GM12878 (cell line): ENCODE results near the gene MASTL. TPM values are rescaled to one million over a fixed set of nuclear protein-coding genes. Genes with fewer than 3 reads are reported as not detected.

Source experiments
- ATAC-seq: fragments of 200-7000 bp; cut with Tn5 transposase; 3 replicates; pipeline ENCODE4 v1.9.1; 2020; ENCODE audit warnings: mild to moderate bottlenecking, moderate library complexity
- BruUV-seq: library from RNA; stranded (reverse); fragments of 400-500 nt; replicated peaks from 2 replicates; lab custom pipeline; 2021; lab: Mats Ljungman, UMichigan
- CTCF ChIA-PET: fragments of 300-600 bp; sonication (Branson Sonifier 250); formaldehyde crosslinking; extraction: SDS; loops from one replicate; lab custom pipeline; 2021; ENCODE audit warnings: inconsistent platforms; lab: Yijun Ruan, JAX
- POLR2A ChIA-PET: fragments of 350-600 bp; formaldehyde crosslinking; extraction: SDS; loops from one replicate; lab custom pipeline; 2021; ENCODE audit warnings: inconsistent platforms; lab: Charles Lee
- RAD21 ChIA-PET: fragments of 300-600 bp; sonication (Branson Sonifier 250); formaldehyde crosslinking; loops from one replicate; lab custom pipeline; 2023; ENCODE audit warnings: antibody characterized with exemption; ENCODE audit not compliant: unreplicated experiment; lab: Charles Lee
- SMC1A ChIA-PET: fragments of 300-600 bp; sonication (Branson Sonifier 250); formaldehyde crosslinking; loops from one replicate; lab custom pipeline; 2023; ENCODE audit not compliant: unreplicated experiment, uncharacterized antibody; lab: Charles Lee
- DNase-seq: peaks from one replicate; pipeline ENCODE4 v3.0.0-alpha.2; 2011; ENCODE audit warnings: low read depth, low spot score
- FAIRE-seq: peaks from 3 replicates; lab custom pipeline; 2011; peaks lifted over from hg19 to GRCh38; lab: Jason Lieb, UNC
- H2AFZ ChIP-seq: 2 replicates; pipeline ENCODE4 v1.6.0; 2011; ENCODE audit warnings: low read depth, low read length, control low read depth; ENCODE audit not compliant: control insufficient read depth
- H3K27ac ChIP-seq: 2 replicates; pipeline ENCODE4 v1.5.1; 2011; ENCODE audit warnings: control low read depth; ENCODE audit not compliant: control insufficient read depth, insufficient read depth
- H3K27me3 ChIP-seq, 2 experiments: replicated peaks in 1 of 2; 2 replicates each; pipeline versions ENCODE4 v1.6.0 to v1.6.1; 2011; ENCODE audit warnings: low read length in 1 of 2; ENCODE audit not compliant: control insufficient read depth in 2 of 2, insufficient read depth in 2 of 2
- H3K36me3 ChIP-seq, 2 experiments: 2 replicates each; pipeline ENCODE4 v1.5.1; 2011; ENCODE audit warnings: low read length in 1 of 2; ENCODE audit not compliant: control insufficient read depth in 2 of 2, insufficient read depth in 2 of 2
- H3K4me1 ChIP-seq: 2 replicates; pipeline ENCODE4 v1.6.1; 2011; ENCODE audit warnings: mild to moderate bottlenecking, low read length, moderate library complexity, mixed read lengths; ENCODE audit not compliant: control insufficient read depth, insufficient read depth
- H3K4me2 ChIP-seq: 2 replicates; pipeline ENCODE4 v1.6.0; 2011; ENCODE audit warnings: control low read depth; ENCODE audit not compliant: control insufficient read depth, insufficient read depth
- H3K4me3 ChIP-seq: fragments of 200-600 bp; sonication (generic); 2 replicates; pipeline ENCODE4 v1.5.1; 2016
- H3K79me2 ChIP-seq: 2 replicates; pipeline ENCODE4 v1.6.0; 2011; ENCODE audit warnings: low read length; ENCODE audit not compliant: control insufficient read depth, insufficient read depth
- H3K9ac ChIP-seq: 2 replicates; pipeline ENCODE4 v1.8.0; 2011; ENCODE audit warnings: low read length, control low read depth, mixed read lengths; ENCODE audit not compliant: control insufficient read depth, insufficient read depth
- H3K9me3 ChIP-seq: replicated peaks from 3 replicates; pipeline ENCODE4 v1.5.1; 2011; ENCODE audit warnings: mild to moderate bottlenecking, low read length; ENCODE audit not compliant: control insufficient read depth, insufficient read depth
- H4K20me1 ChIP-seq: 2 replicates; pipeline ENCODE4 v1.6.0; 2011; ENCODE audit not compliant: control insufficient read depth, insufficient read depth
- CEBPB ChIP-seq, 2 experiments: fragments of 150-350 bp in 1 of 2; IDR thresholded peaks; 2 replicates each; pipeline ENCODE4 v1.6.1; 2012 to 2014; ENCODE audit warnings: low read depth in 2 of 2, low read length in 2 of 2, borderline replicate concordance in 1 of 2, inconsistent platforms in 1 of 2
- CHD2 ChIP-seq: IDR thresholded peaks from 2 replicates; pipeline ENCODE4 v1.6.1; 2011; ENCODE audit warnings: low read depth, low read length, improper control_type of control experiment, borderline replicate concordance
- E4F1 ChIP-seq: fragments of 450-650 bp; IDR thresholded peaks from 2 replicates; pipeline ENCODE4 v1.6.1; 2018; ENCODE audit warnings: borderline replicate concordance, mild to moderate bottlenecking; ENCODE audit not compliant: partially characterized antibody
- NR2C1 ChIP-seq: fragments of 450-650 bp; IDR thresholded peaks from 2 replicates; pipeline ENCODE4 v1.6.1; 2017; ENCODE audit warnings: antibody characterized with exemption, mild to moderate bottlenecking, moderate library complexity
- PML ChIP-seq: IDR thresholded peaks from 2 replicates; pipeline ENCODE4 v1.6.1; 2012; ENCODE audit warnings: low read length, inconsistent platforms
- POU2F2 ChIP-seq: IDR thresholded peaks from 3 replicates; pipeline ENCODE4 v1.6.1; 2011; ENCODE audit warnings: low read depth, mild to moderate bottlenecking, low read length, borderline replicate concordance
- RAD51 ChIP-seq: fragments of 450-650 bp; IDR thresholded peaks from 2 replicates; pipeline ENCODE4 v1.6.1; 2016; ENCODE audit warnings: moderate library complexity, mild to moderate bottlenecking, inconsistent platforms
- SIX5 ChIP-seq: IDR thresholded peaks from 2 replicates; pipeline ENCODE4 v1.6.1; 2011; ENCODE audit warnings: mild to moderate bottlenecking, low read depth, low read length, moderate library complexity; ENCODE audit not compliant: severe bottlenecking
- SMAD1 ChIP-seq: fragments of 450-650 bp; IDR thresholded peaks from 2 replicates; pipeline ENCODE4 v1.6.1; 2018; ENCODE audit warnings: mild to moderate bottlenecking, low read depth; ENCODE audit not compliant: partially characterized antibody
- SMARCA5 ChIP-seq: fragments of 450-650 bp; IDR thresholded peaks from 2 replicates; pipeline ENCODE4 v1.6.1; 2017; ENCODE audit warnings: mild to moderate bottlenecking
- STAT3 ChIP-seq: IDR thresholded peaks from 2 replicates; pipeline ENCODE4 v1.6.1; 2011; ENCODE audit warnings: low read depth, low read length, improper control_type of control experiment
- USF1 ChIP-seq: IDR thresholded peaks from 2 replicates; pipeline ENCODE4 v1.6.1; 2011; ENCODE audit warnings: borderline replicate concordance, low read depth, mild to moderate bottlenecking, moderate library complexity, mixed read lengths, low read length; ENCODE audit not compliant: insufficient read depth; ENCODE audit errors: extremely low read length
- USF2 ChIP-seq: IDR thresholded peaks from 2 replicates; pipeline ENCODE4 v1.6.1; 2011; ENCODE audit warnings: low read depth, low read length, improper control_type of control experiment, borderline replicate concordance
- WRNIP1 ChIP-seq: IDR thresholded peaks from 2 replicates; pipeline ENCODE4 v1.6.1; 2011; ENCODE audit warnings: low read depth, low read length, improper control_type of control experiment, borderline replicate concordance
- ZBTB33 ChIP-seq: fragments of 450-650 bp; IDR thresholded peaks from 2 replicates; pipeline ENCODE4 v1.6.1; 2017; ENCODE audit warnings: mild to moderate bottlenecking
- ZZZ3 ChIP-seq: IDR thresholded peaks from 2 replicates; pipeline ENCODE4 v1.6.1; 2011; ENCODE audit warnings: low read depth; ENCODE audit not compliant: control insufficient read depth, insufficient read length
- WGBS: methylation state at CpG from one replicate; pipeline ENCODE4 v1.1.6; 2016; ENCODE audit warnings: low lambda C conversion rate; ENCODE audit not compliant: insufficient replicate concordance, insufficient coverage; ENCODE audit errors: missing lambda C conversion rate; 5-methylcytosine and 5-hydroxymethylcytosine counted together
- in situ Hi-C: fragments of 300-500 bp; cut with MboI; formaldehyde crosslinking; loops from 9 replicates; pipeline ENCODE4 v1.14.3; 2018; ENCODE audit warnings: mixed read lengths
- intact Hi-C: fragments of 100-400 bp; cut with micrococcal nuclease; formaldehyde crosslinking; loops from one replicate; pipeline ENCODE4 v1.14.2; 2022; ENCODE audit not compliant: unreplicated experiment
- polyA plus RNA-seq, 11 experiments: library from polyadenylated mRNA; depleted of rRNA in 4 of 11; unstranded in 6 of 11; stranded (reverse) in 5 of 11; fragments of >200 nt; fragmentation: Nextera tagmentation in 4 of 11; fragmentation: Illumina TruSeq in 1 of 11; extraction: Ambion mirVana in 4 of 11; extraction: Trizol in 1 of 11; gene quantifications; 1 replicate in 1 of 11; 2 replicates in 10 of 11; pipeline versions ENCODE4 v1.2.1 to v1.2.3, GENCODE V29; 2011 to 2016; ENCODE audit warnings: inconsistent platforms in 2 of 11, missing spikeins in 2 of 11, low read depth in 1 of 11
- total RNA-seq, 4 experiments: library from RNA; depleted of rRNA in 3 of 4; stranded (reverse); fragments of >200 nt in 3 of 4; fragmentation: Illumina TruSeq in 1 of 4; extraction: Trizol in 1 of 4; gene quantifications; 2 replicates each; pipeline versions ENCODE4 v1.2.1 to v1.2.3, GENCODE V29; 2013 to 2021

Gene MASTL
- total and polyA plus RNA-seq, 10 of the 15 experiments (the other 5 are each of a cell fraction or from before 2014, with no cell fraction given), result 7.1 to 36.9 (median 21.3) TPM

GRCh38 chr10:27192284-27192683 is 37.1 kb downstream of the MASTL start:
- Histone ChIP-seq H3K36me3 (peaks cover 0 to 3% of the 10 kb centered on the region in 2 experiments; a peak in 1 of 4 replicates), H3K4me3 (no peak overlapping the region), H4K20me1 (no peaks in the 10 kb centered on the region), H3K27ac (no peak overlapping the region), H3K4me2 (no peak overlapping the region), H3K27me3 (no peaks in the 10 kb centered on the region), H3K4me1 (no peaks in the 10 kb centered on the region), H3K9me3 (no peaks in the 10 kb centered on the region), H3K9ac (no peak overlapping the region), H3K79me2 (no peaks in the 10 kb centered on the region), H2AFZ (no peak overlapping the region)
- ATAC-seq, result no peak
- DNase-seq, result no peak
- intact Hi-C loops, result no loop called here
- SMC1A ChIA-PET, result no interaction called here
- in situ Hi-C loops, result no loop called here
- TF ChIP-seq ZZZ3, result no peak
- no peak for TF ChIP-seq SIX5
- no peak for TF ChIP-seq USF1
- TF ChIP-seq CEBPB (IDR thresholded peaks at IDR 0.05; ENCODE audit: borderline replicate concordance in 1 of 2, low read depth in 2 of 2, low read length in 2 of 2), result no peak
- TF ChIP-seq RAD51, result no peak
- no peak for TF ChIP-seq STAT3
- TF ChIP-seq PML, result no peak
- no peak for TF ChIP-seq NR2C1
- no peak for TF ChIP-seq SMAD1
- no peak for TF ChIP-seq ZBTB33
- no peak for TF ChIP-seq SMARCA5
- no peak for TF ChIP-seq POU2F2
- no peak for TF ChIP-seq USF2
- no peak for TF ChIP-seq CHD2
- no peak for TF ChIP-seq E4F1
- no peak for TF ChIP-seq WRNIP1
- no peak for FAIRE-seq
- CTCF ChIA-PET, result no interaction called here
- 90% methylated on average over 3 of the region's 3 CpGs for WGBS
- POLR2A ChIA-PET, result no interaction called here
- RAD21 ChIA-PET, result no interaction called here
- no TSS peak for BruUV-seq
